Neural cell (in vitro differentiated cells): ENCODE results near the gene INPP5F.

ENCODE experiments used
- CTCF ChIP-seq: fragments of 450-650 bp; IDR thresholded peaks from 2 replicates; pipeline ENCODE4 v1.5.1; 2014; ENCODE audit warnings: antibody characterized with exemption, mild to moderate bottlenecking, moderate library complexity; ENCODE audit not compliant: poor library complexity, severe bottlenecking
- EP300 ChIP-seq: fragments of 450-650 bp; conservative IDR thresholded peaks from 2 replicates; pipeline ENCODE4 v1.6.1; 2014; ENCODE audit warnings: antibody characterized with exemption, mild to moderate bottlenecking, moderate library complexity; ENCODE audit not compliant: poor library complexity, severe bottlenecking
- EZH2 ChIP-seq: fragments of 200-600, 300-800 bp; shearing (Covaris generic), sonication (generic); IDR thresholded peaks from 2 replicates; pipeline ENCODE4 v1.6.1; 2014; ENCODE audit warnings: antibody characterized with exemption, low read length, borderline replicate concordance, mild to moderate bottlenecking; ENCODE audit not compliant: insufficient read depth, poor library complexity, severe bottlenecking
- POLR2AphosphoS5 ChIP-seq: IDR thresholded peaks from 2 replicates; pipeline ENCODE4 v1.6.1; 2012
- REST ChIP-seq: IDR thresholded peaks from 2 replicates; pipeline ENCODE4 v1.6.1; 2012; ENCODE audit warnings: borderline replicate concordance
- SMC3 ChIP-seq: fragments of 450-650 bp; conservative IDR thresholded peaks from 2 replicates; pipeline ENCODE4 v1.6.1; 2014; ENCODE audit warnings: antibody characterized with exemption, mild to moderate bottlenecking, moderate library complexity; ENCODE audit not compliant: poor library complexity
- TAF1 ChIP-seq: IDR thresholded peaks from 2 replicates; pipeline ENCODE4 v1.6.1; 2012; ENCODE audit warnings: low read depth

GRCh38 chr10:119700321-119700954 lies 25.4 kb upstream of the INPP5F start:
- no peak for TF ChIP-seq EP300
- TF ChIP-seq EZH2, result no peak
- TF ChIP-seq CTCF, result no peak
- TF ChIP-seq TAF1, result no peak
- TF ChIP-seq POLR2AphosphoS5, result no peak
- TF ChIP-seq REST, result no peak
- TF ChIP-seq SMC3, result no peak
